GM20000 (cell line): Measurements from ENCODE around the gene PEMT.

Experiments
- DNase-seq: peaks from one replicate; pipeline ENCODE4 v3.0.0; 2012; ENCODE audit warnings: low spot score
- TF ChIP-seq, protein P1 (sequence below): IDR thresholded peaks from 2 replicates; pipeline ENCODE4 v1.5.1; 2012; ENCODE audit warnings: mild to moderate bottlenecking, control low read depth; ENCODE audit errors: extremely low read depth, missing control alignments

PEMT gene

DNA sequence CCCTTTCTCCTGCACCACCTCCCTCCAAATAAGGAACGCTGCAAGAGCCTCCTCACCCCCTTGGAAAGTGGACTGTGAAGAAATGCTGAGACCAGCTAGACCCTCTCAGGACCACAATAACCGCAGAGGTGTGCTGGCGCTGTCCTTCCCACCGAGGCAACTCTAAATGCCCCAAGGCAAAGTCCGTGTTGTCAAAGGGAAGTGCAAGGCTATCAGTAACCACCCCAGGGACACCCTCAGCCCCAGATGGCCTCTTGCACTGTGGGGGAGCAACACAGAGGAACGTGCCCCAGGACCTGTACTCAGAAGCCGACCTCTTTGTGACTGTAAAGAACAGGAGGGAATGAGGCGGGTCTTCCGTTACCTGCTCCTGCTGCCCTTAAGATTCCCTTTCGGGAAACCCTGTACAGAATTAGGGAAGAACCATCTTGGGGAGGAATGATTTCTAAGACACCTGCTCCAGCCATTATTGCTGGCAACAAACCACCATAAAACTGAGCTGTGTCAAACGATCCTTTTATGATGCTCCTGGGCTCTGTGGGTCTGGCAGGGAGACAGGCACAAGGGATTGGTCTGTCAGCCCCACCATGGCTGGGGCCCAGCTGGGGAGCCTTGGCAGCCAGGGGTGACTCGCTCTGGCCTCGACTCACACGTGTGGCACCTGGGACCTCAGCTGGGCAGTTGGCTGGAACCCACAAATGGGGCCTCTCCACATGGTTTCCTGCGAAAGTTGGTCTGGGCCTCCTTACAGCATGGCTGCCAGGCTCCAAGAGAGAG lies 129.3 kb downstream of the PEMT start:
- TF ChIP-seq, protein P1, sequence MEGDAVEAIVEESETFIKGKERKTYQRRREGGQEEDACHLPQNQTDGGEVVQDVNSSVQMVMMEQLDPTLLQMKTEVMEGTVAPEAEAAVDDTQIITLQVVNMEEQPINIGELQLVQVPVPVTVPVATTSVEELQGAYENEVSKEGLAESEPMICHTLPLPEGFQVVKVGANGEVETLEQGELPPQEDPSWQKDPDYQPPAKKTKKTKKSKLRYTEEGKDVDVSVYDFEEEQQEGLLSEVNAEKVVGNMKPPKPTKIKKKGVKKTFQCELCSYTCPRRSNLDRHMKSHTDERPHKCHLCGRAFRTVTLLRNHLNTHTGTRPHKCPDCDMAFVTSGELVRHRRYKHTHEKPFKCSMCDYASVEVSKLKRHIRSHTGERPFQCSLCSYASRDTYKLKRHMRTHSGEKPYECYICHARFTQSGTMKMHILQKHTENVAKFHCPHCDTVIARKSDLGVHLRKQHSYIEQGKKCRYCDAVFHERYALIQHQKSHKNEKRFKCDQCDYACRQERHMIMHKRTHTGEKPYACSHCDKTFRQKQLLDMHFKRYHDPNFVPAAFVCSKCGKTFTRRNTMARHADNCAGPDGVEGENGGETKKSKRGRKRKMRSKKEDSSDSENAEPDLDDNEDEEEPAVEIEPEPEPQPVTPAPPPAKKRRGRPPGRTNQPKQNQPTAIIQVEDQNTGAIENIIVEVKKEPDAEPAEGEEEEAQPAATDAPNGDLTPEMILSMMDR, result no peak
- DNase-seq, result no peak

DNA sequence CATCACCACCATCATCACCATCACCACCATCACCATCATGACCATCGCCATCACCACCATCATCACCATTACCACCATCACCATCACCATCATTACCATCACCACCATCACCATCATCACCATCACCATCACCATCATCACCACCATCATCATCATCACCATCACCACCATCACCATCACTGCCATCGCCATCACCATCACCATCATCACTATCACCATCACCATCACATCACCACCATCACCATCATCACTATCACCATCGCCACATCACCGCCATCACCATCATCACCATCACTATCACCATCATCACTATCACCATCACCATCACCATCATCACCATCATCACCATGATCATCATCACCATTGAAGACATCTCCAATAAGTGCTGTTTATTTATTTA lies 131.5 kb downstream of the PEMT start:
- TF ChIP-seq, protein P1, result no peak

DNA sequence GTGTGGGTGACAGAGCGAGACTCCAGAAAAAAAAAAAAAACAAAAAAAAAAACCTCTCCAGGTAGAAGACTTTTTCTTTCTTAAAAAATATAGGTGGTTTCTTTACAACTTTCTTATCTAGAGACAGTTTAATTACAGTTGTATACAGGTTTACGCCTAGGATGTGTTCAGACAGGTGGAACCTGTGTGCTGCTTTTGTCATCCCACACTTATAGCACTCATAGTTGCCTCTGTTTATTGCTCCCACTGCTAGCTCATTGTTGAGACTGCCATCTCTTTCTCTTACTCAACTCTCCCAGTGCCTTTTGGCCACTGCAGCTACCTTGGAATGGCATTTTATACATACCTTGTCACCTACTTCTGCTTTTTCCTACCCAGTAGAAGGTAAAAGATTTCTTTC lies 133.8 kb downstream of the PEMT start:
- TF ChIP-seq, protein P1, result no peak
- DNase-seq, result no peak

More for the DNA sequence above, 131.5 kb downstream of the PEMT start:
- DNase-seq, result no peak

DNA sequence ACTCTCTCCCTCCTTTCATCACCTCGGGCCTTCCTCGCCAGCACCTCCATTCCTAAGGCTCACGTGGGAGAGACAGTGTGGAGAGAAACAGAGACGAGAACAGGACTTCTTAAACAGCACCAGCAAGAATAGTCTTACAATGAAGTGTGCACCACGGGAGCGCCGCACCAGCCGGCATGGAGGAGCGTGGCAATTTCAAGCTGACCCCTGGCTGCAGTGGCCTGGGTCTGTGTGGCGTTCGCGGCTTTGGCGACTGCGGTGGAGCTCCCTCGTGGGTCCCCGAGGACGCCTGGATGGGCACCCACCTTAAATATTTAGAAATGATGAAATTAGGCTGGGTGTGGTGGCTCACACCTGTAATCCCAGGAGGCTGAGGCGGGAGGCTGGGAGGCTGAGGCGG lies 135.3 kb downstream of the PEMT start:
- no peak for DNase-seq
- TF ChIP-seq, protein P1, result no peak
